SKM-1 treated with dmso at 0.1 percent for 144 hours (cell line): ENCODE data around the gene PKHD1.

ENCODE experiments used
- DNase-seq: peaks from one replicate; lab custom pipeline; 2025; ENCODE audit not compliant: unreplicated experiment; lab: John Stamatoyannopoulos, UW

PKHD1 gene

DNA sequence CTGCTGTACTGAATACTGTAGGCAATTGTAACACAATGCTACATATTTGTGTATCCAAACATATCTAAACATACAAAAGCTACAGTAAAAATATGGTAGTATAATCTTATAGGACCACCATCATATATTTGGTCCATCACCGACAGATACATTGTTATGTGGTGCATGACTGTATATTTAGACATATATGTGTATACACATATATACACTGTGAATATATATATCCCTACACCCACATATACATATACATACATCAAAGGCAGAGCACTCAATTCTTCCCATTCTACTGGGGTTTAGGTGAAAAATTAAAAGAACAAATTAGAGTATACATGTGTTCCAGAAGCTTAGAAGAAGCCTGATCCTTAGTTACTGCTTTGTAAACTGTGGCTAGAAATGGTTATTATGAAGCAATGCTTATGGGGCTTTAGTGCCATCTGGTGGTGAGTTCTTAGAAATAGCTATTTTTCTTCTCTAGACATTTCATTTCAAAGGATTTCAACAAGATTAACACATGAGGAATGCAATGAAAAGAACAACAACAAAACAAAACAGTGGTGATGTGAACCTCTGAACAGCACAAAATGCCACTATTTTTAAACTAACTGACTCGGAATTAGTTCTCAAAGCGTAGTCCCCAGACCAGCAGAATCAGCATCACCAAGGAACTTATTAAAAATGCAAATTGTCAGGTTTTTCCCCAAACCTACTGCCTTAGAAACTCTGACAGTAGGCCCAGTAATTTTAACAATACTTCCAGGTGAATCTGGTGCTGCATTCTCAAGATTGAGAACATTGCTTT, 38.0 kb downstream of the PKHD1 start:
- peak; percentile 52 for DNase-seq

DNA sequence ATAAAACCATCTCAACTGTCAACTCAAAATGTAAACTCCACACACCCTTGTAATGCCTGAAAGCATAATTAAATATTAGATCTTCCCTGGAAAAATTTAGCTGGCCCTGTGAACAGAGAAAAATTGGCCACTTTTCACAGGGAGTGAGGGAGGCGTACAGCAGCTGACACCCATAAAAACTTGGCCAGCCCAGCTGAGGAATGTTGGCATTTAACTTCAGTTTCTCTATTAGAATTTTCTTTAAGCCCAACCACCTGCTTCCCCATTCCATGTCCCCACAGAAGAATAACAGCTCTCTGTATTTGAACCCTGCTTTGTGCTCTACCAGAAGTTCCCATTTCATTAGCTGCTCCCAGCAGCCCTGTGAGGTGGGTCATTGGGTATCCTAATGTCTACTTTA, 41.0 kb downstream of the PKHD1 start:
- DNase-seq: no peak

DNA sequence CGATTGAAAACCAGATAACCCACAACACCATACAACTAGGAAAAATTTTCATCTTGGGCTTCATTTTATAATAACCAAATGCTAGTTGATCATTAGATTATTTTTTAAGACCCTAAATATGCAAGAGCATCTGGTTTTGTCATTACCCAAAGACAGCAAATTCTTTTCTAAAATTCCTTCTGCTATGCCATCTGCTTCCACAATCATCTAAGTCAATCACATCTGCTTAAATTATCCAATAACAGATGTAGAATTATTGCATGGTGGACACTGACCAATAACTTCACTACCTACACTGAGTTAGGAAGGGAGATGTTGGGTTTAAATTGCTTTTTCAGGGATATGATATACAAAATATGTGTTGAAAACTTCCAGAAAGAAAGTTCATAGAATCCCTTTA, 41.9 kb downstream of the PKHD1 start:
- DNase-seq: no peak

DNA sequence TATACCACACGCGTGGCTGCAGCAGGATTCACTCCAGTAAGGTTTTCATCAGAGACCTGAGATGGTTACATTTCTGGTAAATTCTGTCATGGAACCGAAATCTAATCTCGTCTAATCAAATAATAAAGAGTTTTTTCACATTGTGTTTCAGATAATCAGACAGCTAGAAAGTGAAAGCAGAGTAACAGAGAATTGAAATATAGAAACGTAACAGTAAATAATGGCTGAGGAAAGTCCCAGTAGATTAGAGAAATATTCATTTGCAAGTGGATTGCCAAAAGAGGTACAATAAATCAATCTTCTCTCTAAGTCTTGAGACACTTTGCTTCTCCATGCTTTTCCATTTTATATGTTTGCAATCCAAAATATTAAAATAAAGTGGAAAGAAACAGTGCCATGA, 42.4 kb downstream of the PKHD1 start:
- DNase-seq: no peak

DNA sequence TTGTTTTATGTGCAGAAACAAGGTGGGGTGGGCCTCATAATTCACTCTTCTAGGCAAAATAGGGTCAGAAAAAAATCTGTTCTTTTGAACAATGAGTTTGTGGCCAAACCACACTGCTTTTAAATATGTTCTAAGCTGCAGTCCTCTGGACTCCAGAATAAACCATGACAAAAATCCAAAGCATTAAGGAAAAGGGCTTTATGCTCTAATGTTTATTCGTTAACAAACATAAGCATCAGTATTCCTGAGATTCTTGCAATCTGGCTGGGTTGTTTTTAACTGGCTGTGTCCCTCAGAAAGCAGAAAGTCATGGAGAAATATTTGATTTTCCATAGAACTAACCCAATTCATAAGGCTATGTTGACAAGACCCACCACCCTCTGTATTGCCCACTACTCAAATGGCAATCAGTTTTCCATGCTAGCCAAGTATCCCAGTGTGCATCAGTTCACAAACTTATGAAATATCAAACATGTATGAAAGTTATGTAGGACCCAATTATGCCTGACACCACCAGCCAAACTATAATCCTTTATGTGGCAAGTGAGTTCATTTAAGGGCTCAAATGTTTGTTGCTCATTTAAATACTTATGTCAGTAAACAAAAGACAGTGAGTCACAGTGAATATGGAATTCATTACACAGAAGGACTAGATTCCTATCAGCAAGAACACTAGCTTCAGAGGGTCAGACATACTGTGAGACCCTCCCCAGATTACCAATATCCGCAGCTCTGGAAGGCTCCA, 45.1 kb downstream of the PKHD1 start:
- no peak for DNase-seq

DNA sequence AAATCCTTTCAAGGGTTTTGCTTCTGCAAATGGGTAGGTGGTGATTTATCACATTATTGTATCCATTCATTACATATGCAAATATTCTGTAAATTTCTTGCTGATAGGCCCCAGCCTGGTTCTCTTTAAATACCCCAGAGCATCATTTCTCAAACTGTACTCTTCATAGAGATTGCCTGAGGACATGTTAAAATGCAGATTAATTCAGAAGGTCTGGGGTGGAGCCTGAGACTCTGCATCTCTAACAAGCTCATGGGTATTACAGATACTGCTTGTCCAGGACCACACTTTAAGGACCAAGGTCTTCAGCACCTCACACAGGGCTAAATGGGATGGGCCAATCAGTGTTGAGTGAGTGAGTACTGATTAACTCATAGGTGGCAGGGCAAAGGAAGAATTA, 46.3 kb downstream of the PKHD1 start:
- DNase-seq: no peak

DNA sequence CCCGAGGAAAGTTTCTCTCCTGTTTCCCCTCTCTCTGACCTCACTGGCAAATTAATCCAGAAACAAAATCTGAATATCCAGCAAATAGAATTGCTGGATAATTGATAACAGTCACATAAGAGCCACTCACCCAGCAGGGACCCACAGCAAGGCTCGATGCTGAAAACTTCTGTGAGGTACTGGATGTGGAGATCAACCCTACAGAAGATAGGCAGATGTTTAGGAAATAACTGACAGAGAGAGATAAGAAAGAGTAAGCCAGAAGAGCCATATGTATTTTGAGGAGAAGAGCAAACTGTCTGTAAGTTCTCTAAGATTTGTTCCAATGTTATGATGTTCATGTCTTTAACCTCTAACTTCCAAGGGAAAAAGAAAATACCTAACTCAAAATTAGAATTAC, 59.7 kb downstream of the PKHD1 start:
- no peak for DNase-seq

DNA sequence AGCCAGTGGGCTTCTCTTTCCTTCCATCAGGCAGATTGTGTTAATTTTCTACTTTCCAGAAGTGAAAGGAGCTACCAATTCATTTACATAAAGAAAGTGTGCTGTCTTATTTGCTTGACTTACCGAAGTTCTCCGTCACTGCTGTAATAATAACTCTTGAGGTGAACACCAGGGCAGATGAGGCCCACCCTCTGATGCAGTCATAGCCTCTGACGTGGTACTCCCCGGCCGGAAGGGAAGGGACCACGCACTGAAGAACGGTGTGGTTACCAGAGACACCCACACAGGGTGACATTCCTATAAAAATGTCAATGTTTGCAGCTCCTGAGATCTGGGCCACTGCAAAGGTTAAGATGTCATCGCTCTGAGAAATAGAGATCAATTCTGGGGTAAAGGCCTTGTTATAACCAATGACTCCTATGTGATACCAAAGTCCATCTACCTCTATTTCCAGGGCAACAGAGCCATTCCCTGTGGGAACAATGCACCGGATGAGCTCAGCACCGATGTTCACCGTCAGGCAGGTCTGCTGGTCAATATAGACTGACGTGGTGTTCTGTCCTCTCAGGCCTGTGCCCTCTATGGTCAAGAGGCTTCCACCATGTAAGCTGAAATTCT, 62.9 kb downstream of the PKHD1 start:
- DNase-seq: no peak

DNA sequence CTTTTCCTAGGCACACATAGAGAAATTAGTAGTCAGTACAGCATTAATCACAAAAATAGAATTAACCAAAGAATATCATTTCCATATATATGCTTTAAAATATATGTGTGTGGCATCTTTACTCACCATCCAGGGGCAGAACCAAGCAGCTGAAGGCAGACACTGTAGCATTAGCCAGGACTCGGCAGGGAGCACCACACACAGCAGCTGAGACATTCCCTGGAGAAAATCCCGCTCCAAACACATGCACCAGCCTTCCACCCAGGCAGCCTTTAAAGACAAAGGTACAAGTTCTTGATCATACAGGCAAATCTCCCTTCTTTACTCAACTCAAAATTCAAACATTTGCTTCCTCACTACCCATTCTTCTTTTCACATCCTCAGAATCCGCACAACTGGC, 64.7 kb downstream of the PKHD1 start:
- no peak for DNase-seq

DNA sequence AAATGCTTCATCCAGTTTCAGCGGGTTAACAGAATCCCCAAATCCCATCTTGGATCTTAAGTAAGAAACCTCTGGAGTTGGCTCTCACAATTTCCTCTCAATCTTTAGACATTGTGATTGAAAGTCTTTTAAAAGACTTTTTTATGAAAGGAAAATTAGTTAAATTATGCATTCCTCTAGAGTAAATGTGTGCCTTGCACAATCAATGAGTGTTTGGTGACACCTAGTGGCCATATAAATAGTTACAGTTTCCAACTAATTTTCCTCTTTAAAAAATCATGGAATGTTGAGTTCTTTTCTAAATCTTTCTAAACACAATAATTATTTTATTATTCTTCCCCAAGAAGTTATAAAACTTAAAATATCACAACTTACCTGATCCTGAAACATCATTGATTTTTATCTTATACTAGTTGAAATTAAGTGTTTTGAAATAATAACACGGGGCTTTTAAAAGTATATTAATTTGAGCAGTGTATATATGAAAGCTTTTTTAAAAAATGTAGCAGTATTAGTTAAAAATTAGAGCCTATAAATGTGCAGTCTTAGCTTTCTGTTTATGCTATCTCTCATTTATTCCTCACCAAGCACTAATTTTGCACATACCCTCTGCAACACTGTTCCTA, 66.4 kb downstream of the PKHD1 start:
- peak; percentile 56 for DNase-seq

DNA sequence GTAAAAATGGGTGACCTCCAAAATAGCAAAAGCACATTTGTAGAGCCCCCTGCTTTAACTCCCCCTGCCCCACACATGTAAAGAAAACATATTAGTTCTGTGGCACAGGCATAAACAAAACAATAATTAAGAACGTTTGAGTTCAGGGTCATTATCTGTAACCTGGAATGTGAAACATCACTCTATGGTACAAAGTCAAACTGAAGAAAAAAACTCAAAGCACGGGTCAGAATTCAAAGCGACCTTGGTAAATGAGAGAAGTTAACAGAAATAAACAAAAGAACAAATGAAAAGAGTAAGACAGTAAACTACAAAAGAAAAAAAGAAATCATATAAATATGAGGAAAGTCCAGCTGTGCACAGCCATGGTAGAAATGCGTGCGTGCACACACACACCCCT, 67.5 kb downstream of the PKHD1 start:
- no peak for DNase-seq

DNA sequence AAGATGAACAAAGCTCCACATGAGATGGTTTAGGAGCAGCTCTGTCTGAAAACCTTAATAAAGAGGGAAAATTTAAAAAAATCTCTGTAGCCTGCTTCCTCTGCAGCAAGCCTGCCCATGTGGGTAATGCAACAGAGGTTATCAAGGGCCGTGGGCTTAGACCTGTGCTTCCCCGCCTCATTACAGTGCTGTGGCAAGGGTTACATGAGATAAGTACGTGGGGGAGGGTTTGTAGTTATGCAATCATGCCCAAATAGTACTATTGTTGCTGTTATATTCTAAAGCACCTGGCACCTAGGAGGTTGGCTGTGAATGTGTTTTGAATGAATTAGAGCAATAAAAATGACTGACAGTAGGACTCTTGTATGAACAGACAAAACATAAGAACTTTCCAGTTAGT, 68.3 kb downstream of the PKHD1 start:
- DNase-seq: no peak

DNA sequence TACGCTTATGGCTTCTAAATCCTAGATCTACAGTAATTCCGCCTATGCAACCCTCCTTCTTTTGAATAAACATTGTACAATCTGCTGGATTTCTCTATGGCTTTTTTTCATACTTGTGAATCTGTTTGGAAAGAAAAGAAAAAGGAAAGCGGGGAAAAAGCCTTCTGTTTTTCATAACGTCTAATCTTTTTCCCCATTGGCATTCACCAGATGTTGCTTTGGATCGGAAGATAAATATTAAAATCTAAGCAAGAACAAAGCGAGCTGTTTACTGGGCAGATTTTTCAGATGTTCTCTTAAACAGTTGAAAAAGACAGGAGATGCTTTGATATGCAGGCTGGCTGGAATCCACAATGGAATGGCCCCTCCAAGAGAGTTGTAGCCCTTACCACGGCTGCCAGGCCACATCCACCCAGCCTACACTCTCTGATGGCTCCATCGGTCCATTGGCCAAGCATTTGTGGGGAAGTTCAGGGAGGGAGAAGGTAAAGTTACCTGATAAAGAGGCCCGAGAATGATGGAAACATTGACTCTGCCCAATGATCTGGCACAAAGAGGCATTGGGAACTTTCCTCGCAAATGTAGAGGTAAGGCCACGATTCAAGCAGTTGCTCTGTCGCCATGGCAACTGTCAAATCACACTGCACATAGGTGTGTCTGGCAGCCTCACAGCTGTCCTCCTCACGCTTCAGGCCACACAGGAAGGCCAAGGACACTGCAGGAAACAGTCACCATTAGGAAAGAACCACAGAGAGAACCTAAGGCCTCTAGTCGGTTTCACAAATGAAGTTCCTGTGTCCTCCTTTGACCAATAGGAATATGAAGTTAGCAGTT, 70.3 kb downstream of the PKHD1 start:
- no peak for DNase-seq

DNA sequence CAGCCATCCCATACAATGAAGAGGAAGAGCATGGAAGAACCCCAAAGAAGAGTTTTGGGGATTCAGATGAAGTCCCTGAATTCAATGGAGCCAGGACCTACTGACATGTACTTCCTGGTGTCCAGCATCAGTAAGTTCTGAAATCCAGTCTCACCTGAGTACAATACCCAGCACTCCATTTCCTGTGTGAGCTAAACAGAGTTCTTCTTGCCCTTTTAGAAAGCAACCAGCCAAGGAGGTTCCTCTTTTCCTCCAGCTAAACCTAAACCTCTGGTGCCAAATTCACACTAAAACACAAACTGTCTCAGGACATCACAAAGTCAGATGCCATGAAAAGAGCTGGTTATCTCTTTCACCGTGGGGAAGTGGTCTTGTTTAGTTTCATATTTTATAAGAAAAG, 71.5 kb downstream of the PKHD1 start:
- peak; percentile 14 for DNase-seq

DNA sequence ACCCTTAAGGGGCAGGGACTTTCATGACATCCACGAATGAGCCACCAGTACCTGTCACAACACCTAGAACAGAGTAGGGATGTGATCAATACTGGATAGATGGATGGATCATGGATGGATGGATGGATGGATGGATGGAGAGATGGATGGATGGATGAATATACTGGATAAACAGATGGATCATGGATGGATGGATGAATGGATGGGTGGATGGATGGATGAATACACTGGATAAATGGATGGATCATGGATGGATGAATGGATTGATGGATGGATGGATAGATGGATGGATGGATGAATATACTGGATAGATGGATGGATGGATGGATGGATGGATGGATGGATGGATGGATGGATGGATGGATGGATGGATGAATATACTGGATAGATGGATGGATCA, 73.0 kb downstream of the PKHD1 start:
- DNase-seq: no peak

DNA sequence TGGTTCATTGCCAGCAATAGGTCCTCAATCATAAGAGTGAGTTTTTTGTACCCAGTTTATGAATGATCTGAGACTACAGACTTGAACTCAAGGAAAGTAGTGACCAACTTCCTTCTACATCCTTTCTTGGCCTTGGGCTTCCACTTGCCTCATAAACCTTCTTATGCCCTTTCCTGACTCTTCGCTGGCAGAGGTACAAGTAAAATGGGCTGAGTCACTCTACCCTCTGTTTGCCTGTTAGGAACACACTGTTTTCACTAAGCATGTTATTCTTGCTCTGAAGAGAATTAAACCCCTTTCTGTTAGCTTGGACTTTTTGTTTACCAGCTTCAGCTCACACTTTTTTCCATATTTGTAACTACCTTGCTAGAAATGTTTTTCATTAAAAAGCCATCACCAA, 74.4 kb downstream of the PKHD1 start:
- DNase-seq: no peak

DNA sequence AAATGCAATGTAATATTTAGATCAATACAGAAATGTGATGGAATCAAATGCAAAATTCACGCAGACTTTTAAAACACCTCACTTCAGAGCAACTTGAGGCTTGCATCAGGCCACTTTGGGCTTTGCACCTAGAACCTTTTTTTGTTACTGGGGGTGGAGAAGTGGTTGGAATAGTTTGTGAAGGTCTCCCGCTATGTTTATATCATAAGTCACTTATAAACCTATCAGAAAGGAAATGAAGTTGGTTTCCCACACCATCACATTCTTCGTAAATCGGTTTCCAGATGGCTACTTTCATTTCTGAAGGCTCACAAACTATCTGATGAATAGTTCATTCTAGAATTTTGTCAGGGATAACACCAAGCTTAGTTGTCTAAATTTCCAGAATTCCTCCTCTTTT, 74.8 kb downstream of the PKHD1 start:
- no peak for DNase-seq

DNA sequence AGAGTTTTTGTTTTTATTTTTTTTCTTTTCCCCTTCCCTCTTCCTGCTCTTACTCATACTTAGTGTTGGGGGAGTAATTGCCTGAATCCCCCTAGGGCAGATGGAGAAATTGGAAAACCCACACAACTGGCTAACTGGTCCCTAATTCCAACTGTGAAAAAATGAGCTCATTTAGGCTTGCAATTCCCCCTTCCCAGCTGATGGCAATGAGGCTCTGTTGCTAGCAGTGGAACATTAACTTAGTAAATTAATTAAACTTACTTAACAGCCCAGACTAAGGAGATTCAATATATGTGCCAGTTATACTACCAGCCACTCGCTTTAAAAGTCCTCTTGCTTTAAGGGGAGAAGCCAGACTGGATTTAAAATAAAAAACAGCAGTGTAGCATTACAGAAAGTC, 76.6 kb downstream of the PKHD1 start:
- DNase-seq: no peak

DNA sequence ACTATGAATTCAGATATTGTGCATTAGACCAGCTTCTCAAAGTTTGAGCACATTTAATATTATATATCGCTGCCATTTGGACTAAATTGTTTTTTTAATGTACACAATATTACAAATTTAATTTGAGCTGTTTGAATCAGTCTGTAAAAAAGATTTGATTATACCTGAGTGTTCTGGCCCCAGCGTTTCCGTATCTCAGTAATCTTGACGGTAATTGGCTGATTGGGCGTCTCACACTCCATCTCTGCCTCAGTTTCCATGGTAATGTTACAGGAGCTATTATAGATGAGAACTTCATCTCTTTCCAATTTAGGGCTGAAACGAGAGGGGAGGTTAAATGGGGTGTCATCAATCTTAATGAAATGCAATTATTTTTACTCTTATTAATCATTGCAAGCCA, 77.3 kb downstream of the PKHD1 start:
- DNase-seq: no peak

DNA sequence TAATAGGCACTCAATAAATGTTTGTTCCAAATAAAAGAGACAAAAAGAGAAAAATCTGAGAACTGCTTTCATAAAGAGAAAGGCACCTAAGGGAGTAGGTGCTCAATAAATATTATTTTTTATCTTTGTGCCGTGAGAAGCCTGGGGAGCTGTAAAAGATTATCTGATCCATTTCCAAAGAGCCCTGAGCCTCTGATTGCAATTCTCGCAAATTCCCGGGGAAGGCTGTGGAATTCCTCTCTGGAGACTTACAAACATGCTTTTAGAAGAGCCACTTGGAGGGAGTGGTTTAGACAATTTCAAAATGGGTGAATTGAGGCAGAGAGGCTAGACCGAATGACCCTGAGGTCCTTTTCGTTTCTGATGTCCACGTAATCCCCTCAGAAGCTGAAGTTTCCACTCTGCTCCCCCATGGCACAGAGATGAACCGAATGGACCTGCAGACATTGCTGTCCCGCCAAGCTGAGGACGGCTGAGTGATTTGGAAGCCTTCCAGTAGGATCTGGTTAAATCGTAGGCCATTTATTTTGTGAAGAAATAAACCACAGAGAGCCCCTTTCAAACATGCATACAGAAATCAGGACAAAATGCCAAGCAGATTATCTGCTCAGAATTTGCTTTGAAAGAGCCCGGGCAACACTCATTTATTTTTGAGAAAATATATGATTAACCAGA, 77.8 kb downstream of the PKHD1 start:
- no peak for DNase-seq
